ENCODE results near the gene ZMIZ1.

- no peak for TF ChIP-seq CTCF (IDR thresholded peaks at IDR 0.05)
- TF ChIP-seq POLR2A (IDR thresholded peaks at IDR 0.05) = no peak
These were observed 24.6 kb upstream of the ZMIZ1 start for GRCh38 chr10:79044036-79044632.

All from body of pancreas (tissue), 4 donors.